ENCODE results near the gene VSTM2B.
"Not testable (repeated sequence)": the region's sequence is repeated elsewhere in the genome, so short reads cannot be mapped to it uniquely, and the experiment has no call there.

VSTM2B gene

GRCh38 chr19:29547361-29547960 lies 21.7 kb downstream of the VSTM2B start:
- DNase-seq (ENCODE audit: low spot score), result no peak

- no peak for DNase-seq (ENCODE audit: low spot score)
Measured at GRCh38 chr19:29547981-29548380, 22.2 kb downstream of the VSTM2B start.

GRCh38 chr19:29548483-29549085 lies 22.8 kb downstream of the VSTM2B start:
- no peak for DNase-seq (ENCODE audit: low spot score)

- no peak for DNase-seq (ENCODE audit: low spot score)
Measured at GRCh38 chr19:29549105-29550070, 23.6 kb downstream of the VSTM2B start.

GRCh38 chr19:29550896-29551295 lies 25.1 kb downstream of the VSTM2B start:
- no peak for DNase-seq (ENCODE audit: low spot score)

GRCh38 chr19:29551774-29552173 lies 26.0 kb downstream of the VSTM2B start:
- DNase-seq (ENCODE audit: low spot score), result no peak

GRCh38 chr19:29552454-29553280 lies 26.9 kb downstream of the VSTM2B start:
- no peak for DNase-seq (ENCODE audit: low spot score)

- no peak for DNase-seq (ENCODE audit: low spot score)
Measured at GRCh38 chr19:29554149-29554548, 28.4 kb downstream of the VSTM2B start.

GRCh38 chr19:29559110-29559509 lies 33.3 kb downstream of the VSTM2B start:
- DNase-seq (ENCODE audit: low spot score), result not testable (repeated sequence)

GRCh38 chr19:29559743-29560142 lies 33.9 kb downstream of the VSTM2B start:
- no peak for DNase-seq (ENCODE audit: low spot score)

GRCh38 chr19:29560313-29561075 lies 34.7 kb downstream of the VSTM2B start:
- DNase-seq (ENCODE audit: low spot score), result no peak

GRCh38 chr19:29561601-29562000 lies 35.8 kb downstream of the VSTM2B start:
- DNase-seq (ENCODE audit: low spot score), result no peak

GRCh38 chr19:29562299-29563297 lies 36.8 kb downstream of the VSTM2B start:
- no peak for DNase-seq (ENCODE audit: low spot score)

GRCh38 chr19:29563486-29564101 lies 37.8 kb downstream of the VSTM2B start:
- DNase-seq (ENCODE audit: low spot score), result no peak

GRCh38 chr19:29564574-29565005 lies 38.8 kb downstream of the VSTM2B start:
- no peak for DNase-seq (ENCODE audit: low spot score)

- no peak for DNase-seq (ENCODE audit: low spot score)
Measured at GRCh38 chr19:29565171-29565570, 39.4 kb downstream of the VSTM2B start.

GRCh38 chr19:29566496-29567054 lies 40.8 kb downstream of the VSTM2B start:
- no peak for DNase-seq (ENCODE audit: low spot score)

- no peak for DNase-seq (ENCODE audit: low spot score)
Measured at GRCh38 chr19:29567366-29567915, 41.6 kb downstream of the VSTM2B start.
